Measurements from ENCODE around the gene CNIH1.
A peak's percentile ranks its signal among the peaks of the same experiment; 100 is the strongest.

The CNIH1 gene

DNA sequence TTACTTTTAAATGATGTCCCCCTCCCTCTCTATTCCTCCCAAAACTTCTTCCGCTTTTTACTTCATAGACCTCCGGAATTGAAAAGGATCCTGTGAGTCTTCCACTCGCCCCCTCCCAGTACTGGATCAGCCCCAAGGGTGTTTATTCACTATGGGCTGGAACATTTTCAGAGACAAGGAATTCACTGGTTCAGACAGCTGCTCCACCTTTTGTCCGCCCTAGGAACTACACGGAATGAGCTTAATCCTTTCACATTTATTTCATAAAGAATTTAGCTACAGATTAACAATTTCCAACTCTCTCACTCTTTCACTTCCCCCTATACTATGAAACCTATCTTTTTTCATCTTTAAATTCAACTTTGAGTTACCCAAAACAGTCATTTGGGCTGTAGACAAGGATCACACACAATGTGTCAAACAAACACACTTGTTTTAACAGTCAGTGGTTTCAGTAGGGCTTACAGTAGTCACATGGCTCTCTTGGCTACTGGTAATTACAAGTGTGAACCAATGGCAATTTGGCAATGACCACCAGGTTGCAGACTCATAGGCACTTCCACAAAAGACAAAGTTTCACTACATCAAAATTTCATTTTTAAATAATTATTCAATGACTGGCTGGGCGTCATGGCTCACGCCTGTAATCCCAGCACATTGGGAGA, 20.6 kb downstream of the CNIH1 start:
- TF ChIP-seq SIN3A (IDR thresholded peaks at IDR 0.05; ENCODE audit: borderline replicate concordance, insufficient read depth, low read length) (no peak), FOXP2 (optimal IDR thresholded peaks at IDR 0.05; ENCODE audit: borderline replicate concordance, extremely low read depth, extremely low read length, insufficient read depth) (no peak), REST (IDR thresholded peaks at IDR 0.05; ENCODE audit: insufficient read depth in 1 of 2, low read depth in 2 of 2, low read length in 2 of 2) (no peak), TAF1 (IDR thresholded peaks at IDR 0.05; ENCODE audit: borderline replicate concordance, insufficient read depth, low read length) (no peak), POLR2AphosphoS5 (IDR thresholded peaks at IDR 0.05; ENCODE audit: low read depth, low read length) (no peak)

DNA sequence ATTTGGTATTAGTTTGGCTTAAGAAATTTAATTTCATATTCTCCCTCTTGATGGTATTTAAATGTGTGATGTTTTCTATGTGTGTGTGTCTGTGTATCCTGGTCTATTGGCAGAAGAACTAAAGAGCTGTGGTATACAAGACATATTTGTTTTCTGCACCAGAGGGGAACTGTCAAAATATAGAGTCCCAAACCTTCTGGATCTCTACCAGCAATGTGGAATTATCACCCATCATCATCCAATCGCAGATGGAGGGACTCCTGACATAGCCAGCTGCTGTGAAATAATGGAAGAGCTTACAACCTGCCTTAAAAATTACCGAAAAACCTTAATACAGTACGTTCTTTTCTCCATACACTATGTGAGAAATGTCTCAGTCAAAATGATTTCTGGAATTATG, 29.8 kb downstream of the CNIH1 start:
- TF ChIP-seq REST (IDR thresholded peaks at IDR 0.05; ENCODE audit: insufficient read depth in 1 of 2, low read depth in 2 of 2, low read length in 2 of 2) (no peak), POLR2AphosphoS5 (IDR thresholded peaks at IDR 0.05; ENCODE audit: low read depth, low read length) (no peak), FOXP2 (optimal IDR thresholded peaks at IDR 0.05; ENCODE audit: borderline replicate concordance, extremely low read depth, extremely low read length, insufficient read depth) (no peak), SIN3A (IDR thresholded peaks at IDR 0.05; ENCODE audit: borderline replicate concordance, insufficient read depth, low read length) (no peak), TAF1 (IDR thresholded peaks at IDR 0.05; ENCODE audit: borderline replicate concordance, insufficient read depth, low read length) (no peak)

DNA sequence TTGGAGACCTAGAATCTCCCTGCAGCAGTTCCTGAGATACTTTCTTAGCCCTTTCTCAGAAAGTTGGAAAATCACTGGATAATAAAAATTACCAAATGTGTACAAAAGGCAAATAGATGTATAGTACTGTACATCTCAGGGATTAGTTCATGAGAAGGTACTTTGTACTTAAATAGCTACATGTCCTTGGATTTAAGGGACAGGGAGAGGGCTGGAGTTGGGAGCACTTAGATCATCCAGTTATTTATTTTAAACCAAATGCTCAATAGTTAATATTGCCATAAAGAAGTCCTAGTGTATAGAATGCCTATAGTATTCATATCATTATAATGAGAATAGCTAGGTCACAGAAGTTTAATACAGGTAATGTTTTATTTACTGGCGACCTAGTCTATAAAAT, 31.0 kb downstream of the CNIH1 start:
- TF ChIP-seq POLR2AphosphoS5 (IDR thresholded peaks at IDR 0.05; ENCODE audit: low read depth, low read length) = no peak
- TF ChIP-seq REST (IDR thresholded peaks at IDR 0.05; ENCODE audit: insufficient read depth in 1 of 2, low read depth in 2 of 2, low read length in 2 of 2) = no peak

DNA sequence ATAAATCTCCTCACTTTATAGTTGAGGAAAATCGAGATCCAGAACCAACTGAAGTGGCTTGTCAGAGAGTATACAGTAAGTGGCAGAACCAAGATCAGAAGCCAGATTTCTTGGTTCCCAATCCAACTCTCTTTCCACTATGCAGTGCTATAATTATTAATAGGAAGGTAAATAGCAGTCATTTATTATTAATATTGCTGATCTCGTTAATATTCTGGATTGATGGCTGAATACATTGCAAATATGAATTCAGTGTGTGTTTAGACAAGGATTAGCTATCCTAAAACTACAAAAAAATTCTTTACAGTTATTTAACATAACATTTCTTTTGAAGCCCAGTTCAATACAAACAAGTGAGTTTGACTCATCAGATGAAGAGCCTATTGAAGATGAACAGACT, 41.6 kb downstream of the CNIH1 start:
- TF ChIP-seq FOXP2 (optimal IDR thresholded peaks at IDR 0.05; ENCODE audit: borderline replicate concordance, extremely low read depth, extremely low read length, insufficient read depth) (no peak), SIN3A (IDR thresholded peaks at IDR 0.05; ENCODE audit: borderline replicate concordance, insufficient read depth, low read length) (no peak)

- TF ChIP-seq POLR2AphosphoS5 (IDR thresholded peaks at IDR 0.05; ENCODE audit: low read depth, low read length) (peak; percentile 64), REST (IDR thresholded peaks at IDR 0.05; ENCODE audit: insufficient read depth in 1 of 2, low read depth in 2 of 2, low read length in 2 of 2) (no peak), TAF1 (IDR thresholded peaks at IDR 0.05; ENCODE audit: borderline replicate concordance, insufficient read depth, low read length) (0 out of 2 replicates have a peak, but pooled peaks have one; percentile 43), SIN3A (IDR thresholded peaks at IDR 0.05; ENCODE audit: borderline replicate concordance, insufficient read depth, low read length) (no peak), FOXP2 (optimal IDR thresholded peaks at IDR 0.05; ENCODE audit: borderline replicate concordance, extremely low read depth, extremely low read length, insufficient read depth) (peak; percentile 38)
Observed at GRCh38 chr14:54396493-54397335, 44.5 kb downstream of the CNIH1 start, which contains the start of gene CDKN3. CDKN3 (plus strand) TSS chr14:54397007; CDS start chr14:54397069, 62 bp downstream.
